RWPE2 (cell line): ENCODE measurements around the gene MT4.

Experiments
- ATAC-seq: fragments of 200-7000 bp; cut with Tn5 transposase; 3 replicates; pipeline ENCODE4 v1.9.1; 2021; ENCODE audit warnings: low read depth
- DNase-seq: peaks from one replicate; pipeline ENCODE4 v3.0.0-alpha.2; 2020; ENCODE audit warnings: low spot score
- H3K27ac ChIP-seq: fragments of 450-650 bp; 2 replicates; pipeline ENCODE4 v1.5.1; 2017; ENCODE audit warnings: mild to moderate bottlenecking; ENCODE audit not compliant: poor library complexity, severe bottlenecking
- H3K27me3 ChIP-seq: fragments of 250-450 bp; sonication (Bioruptor Pico); 2 replicates; pipeline ENCODE4 v1.5.1; 2021; ENCODE audit warnings: mild to moderate bottlenecking, moderate library complexity; ENCODE audit not compliant: insufficient read depth, poor library complexity, severe bottlenecking
- H3K36me3 ChIP-seq: fragments of 250-450 bp; sonication (Bioruptor Pico); 2 replicates; pipeline ENCODE4 v1.5.1; 2020; ENCODE audit warnings: low read depth, mild to moderate bottlenecking, moderate library complexity
- H3K4me1 ChIP-seq: fragments of 250-450 bp; sonication (Bioruptor Pico); 2 replicates; pipeline ENCODE4 v1.5.1; 2021; ENCODE audit warnings: mild to moderate bottlenecking, moderate library complexity; ENCODE audit not compliant: insufficient read depth, poor library complexity, severe bottlenecking
- H3K4me3 ChIP-seq: fragments of 250-450 bp; sonication (Bioruptor Pico); 2 replicates; pipeline ENCODE4 v1.5.1; 2021; ENCODE audit warnings: mild to moderate bottlenecking, moderate library complexity; ENCODE audit not compliant: severe bottlenecking
- H3K9me3 ChIP-seq: fragments of 250-450 bp; sonication (Bioruptor Pico); 2 replicates; pipeline ENCODE4 v1.5.1; 2021; ENCODE audit warnings: mild to moderate bottlenecking, moderate library complexity; ENCODE audit not compliant: severe bottlenecking
- CTCF ChIP-seq: fragments of 450-650 bp; IDR thresholded peaks from one replicate; pipeline ENCODE4 v1.5.1; 2017; ENCODE audit warnings: mild to moderate bottlenecking, moderate library complexity; ENCODE audit not compliant: poor library complexity, severe bottlenecking

Gene MT4

GRCh38 chr16:56616608-56617211, 51.8 kb downstream of the MT4 start:
- H3K27me3 ChIP-seq = no peaks in the 10 kb centered on the region
- H3K36me3 ChIP-seq = no peaks in the 10 kb centered on the region
- no peaks in the 10 kb centered on the region for H3K9me3 ChIP-seq
- ATAC-seq (no peak), DNase-seq (no peak)
- H3K4me3 ChIP-seq = no peak overlapping the region
- no peak for TF ChIP-seq CTCF
- no peak overlapping the region for H3K27ac ChIP-seq
- H3K4me1 ChIP-seq = peaks cover 37% of the 10 kb centered on the region

DNA sequence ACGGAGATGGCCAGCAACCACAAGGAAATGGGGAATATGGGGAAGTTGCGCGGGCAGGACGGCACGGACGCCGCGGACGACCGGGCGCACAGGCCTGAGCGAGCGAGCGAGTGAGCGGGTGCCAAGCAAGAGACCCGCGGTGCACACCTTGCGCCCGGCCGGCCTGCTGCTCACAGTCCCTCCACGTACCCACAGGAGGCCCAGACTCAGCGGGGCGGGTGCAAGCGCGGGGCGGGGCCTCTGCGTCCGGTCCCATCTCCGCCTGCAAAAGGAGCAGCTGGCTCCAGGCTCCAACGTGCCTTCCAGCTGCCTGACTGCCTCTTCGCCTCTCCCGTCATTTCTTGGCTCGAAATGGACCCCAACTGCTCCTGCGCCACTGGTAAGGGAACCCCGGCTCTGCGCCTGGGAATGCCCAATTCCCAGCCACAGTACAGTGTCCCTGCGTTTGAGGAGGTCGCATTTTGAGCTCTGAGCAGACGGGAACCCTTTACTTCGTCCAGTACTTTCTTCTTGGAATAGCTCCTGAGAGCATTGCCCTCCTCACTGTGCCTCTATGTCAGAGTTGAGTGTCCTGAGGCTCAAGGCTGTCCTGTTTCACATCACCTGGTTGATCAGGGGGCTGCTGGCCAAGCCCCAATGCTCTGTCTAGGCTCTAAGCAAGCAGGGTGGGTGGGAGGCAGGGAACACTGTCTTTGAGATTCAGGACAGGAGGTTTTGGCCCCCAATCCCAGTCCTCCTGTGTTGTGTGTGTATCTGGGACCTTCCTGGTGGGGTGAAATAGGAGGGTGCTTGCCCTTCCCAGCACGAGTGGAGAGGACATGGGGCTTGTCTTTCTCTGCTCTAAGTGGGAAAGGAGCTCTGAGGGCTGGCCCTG, 52.6 kb downstream of the MT4 start:
- H3K4me3 ChIP-seq = no peak overlapping the region
- no peak for TF ChIP-seq CTCF
- no peaks in the 10 kb centered on the region for H3K27me3 ChIP-seq
- H3K4me1 ChIP-seq = peaks cover 32% of the 10 kb centered on the region
- H3K36me3 ChIP-seq = no peaks in the 10 kb centered on the region
- H3K9me3 ChIP-seq = no peaks in the 10 kb centered on the region
- ATAC-seq (no peak), DNase-seq (no peak)
- no peak overlapping the region for H3K27ac ChIP-seq

DNA sequence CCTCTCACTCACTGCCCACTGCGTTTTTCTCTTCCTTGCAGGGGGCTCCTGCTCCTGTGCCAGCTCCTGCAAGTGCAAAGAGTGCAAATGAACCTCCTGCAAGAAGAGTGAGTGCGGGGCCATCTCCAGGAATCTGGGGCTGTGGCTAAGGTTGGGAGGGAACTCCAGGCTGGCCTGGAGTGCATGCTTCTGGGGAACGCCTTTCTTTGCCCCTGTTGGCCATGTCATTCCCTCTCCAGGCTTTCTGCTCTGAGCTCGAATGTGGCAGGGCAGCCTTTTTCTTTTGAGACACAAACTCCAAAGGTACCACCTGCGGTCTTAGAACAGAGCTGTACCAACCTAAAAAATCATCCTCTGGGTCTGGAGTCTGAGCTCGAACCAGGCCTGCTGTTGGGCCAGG, 53.3 kb downstream of the MT4 start:
- Histone ChIP-seq H3K4me3 (no peak overlapping the region), H3K36me3 (no peaks in the 10 kb centered on the region), H3K9me3 (no peaks in the 10 kb centered on the region), H3K27me3 (no peaks in the 10 kb centered on the region), H3K27ac (no peak overlapping the region), H3K4me1 (peaks cover 25% of the 10 kb centered on the region)
- DNase-seq (no peak), ATAC-seq (no peak)
- TF ChIP-seq CTCF = no peak
